GM23338 (cell line): ENCODE data around the gene PDSS1. TPM values are rescaled to one million over a fixed set of nuclear protein-coding genes. Genes with fewer than 3 reads are reported as not detected.

Experiments used
- ATAC-seq: fragments of 200-7000 bp; cut with Tn5 transposase; 3 replicates; pipeline ENCODE4 v1.9.1; 2020
- DNase-seq: peaks from one replicate; pipeline ENCODE4 v3.0.0-alpha.2; 2015; ENCODE audit warnings: low spot score
- H2AFZ ChIP-seq: fragments of 200-600 bp; sonication (generic); 2 replicates; pipeline ENCODE4 v1.8.0; 2016; ENCODE audit warnings: antibody characterized with exemption, mild to moderate bottlenecking, moderate library complexity
- H3F3A ChIP-seq: fragments of 200-600 bp; sonication (generic); replicated peaks from 2 replicates; pipeline ENCODE4 v1.8.0; 2017; ENCODE audit warnings: antibody characterized with exemption, mixed run types, low read depth
- H3K27ac ChIP-seq: fragments of 200-600 bp; sonication (generic); 2 replicates; pipeline ENCODE4 v1.6.1; 2016; ENCODE audit warnings: low read depth
- H3K27me3 ChIP-seq: fragments of 200-600 bp; sonication (generic); 2 replicates; pipeline ENCODE4 v1.8.0; 2016; ENCODE audit warnings: mild to moderate bottlenecking, mixed run types, moderate library complexity; ENCODE audit not compliant: insufficient read depth
- H3K36me3 ChIP-seq: fragments of 200-600 bp; sonication (generic); 2 replicates; pipeline ENCODE4 v1.8.0; 2016; ENCODE audit warnings: mild to moderate bottlenecking; ENCODE audit not compliant: insufficient read depth
- H3K4me1 ChIP-seq: fragments of 200-600 bp; sonication (generic); 2 replicates; pipeline ENCODE4 v1.8.0; 2016; ENCODE audit warnings: mild to moderate bottlenecking, moderate library complexity; ENCODE audit not compliant: insufficient read depth
- H3K4me2 ChIP-seq: fragments of 200-600 bp; sonication (generic); 2 replicates; pipeline ENCODE4 v1.7.1; 2017; ENCODE audit warnings: mixed run types
- H3K4me3 ChIP-seq: fragments of 200-600 bp; sonication (generic); 2 replicates; pipeline ENCODE4 v1.6.1; 2016; ENCODE audit warnings: mixed run types
- H3K79me2 ChIP-seq: fragments of 200-600 bp; sonication (generic); replicated peaks from 2 replicates; pipeline ENCODE4 v1.8.0; 2017; ENCODE audit warnings: mild to moderate bottlenecking; ENCODE audit not compliant: insufficient read depth
- H3K9me2 ChIP-seq: fragments of 200-600 bp; sonication (generic); 2 replicates; pipeline ENCODE4 v1.8.0; 2017; ENCODE audit not compliant: insufficient read depth
- H4K20me1 ChIP-seq: fragments of 200-600 bp; sonication (generic); replicated peaks from 2 replicates; pipeline ENCODE4 v1.8.0; 2017; ENCODE audit warnings: mild to moderate bottlenecking; ENCODE audit not compliant: insufficient read depth
- H3K27ac Mint-ChIP-seq: 2 replicates; pipeline ENCODE4 v1.8.0; 2020; ENCODE audit warnings: inconsistent platforms, mild to moderate bottlenecking, moderate library complexity, mixed read lengths
- H3K27me3 Mint-ChIP-seq: 3 replicates; pipeline ENCODE4 v1.8.0; 2022; ENCODE audit warnings: low read depth, mild to moderate bottlenecking, moderate library complexity, mixed read lengths, inconsistent platforms; ENCODE audit not compliant: insufficient read depth, poor library complexity
- H3K36me3 Mint-ChIP-seq: 3 replicates; pipeline ENCODE4 v1.8.0; 2021; ENCODE audit warnings: low read depth, mild to moderate bottlenecking, inconsistent platforms, moderate library complexity, mixed read lengths
- H3K4me1 Mint-ChIP-seq: 3 replicates; pipeline ENCODE4 v1.8.0; 2020; ENCODE audit warnings: mild to moderate bottlenecking, inconsistent platforms, mixed read lengths
- H3K4me3 Mint-ChIP-seq: 3 replicates; pipeline ENCODE4 v1.8.0; 2021; ENCODE audit warnings: moderate library complexity, mild to moderate bottlenecking, inconsistent platforms, mixed read lengths
- H3K9me3 Mint-ChIP-seq: 3 replicates; pipeline ENCODE4 v1.8.0; 2020; ENCODE audit warnings: moderate library complexity, mild to moderate bottlenecking, inconsistent platforms, mixed read lengths
- CREB1 ChIP-seq: fragments of 250-450 bp; sonication (Bioruptor Pico); IDR thresholded peaks from 2 replicates; pipeline ENCODE4 v1.5.0; 2020; ENCODE audit warnings: low read depth, mild to moderate bottlenecking, moderate library complexity
- CTCF ChIP-seq, 2 experiments: fragments of 200-600 bp in 1 of 2; sonication (generic) in 1 of 2; conservative IDR thresholded peaks; 2 replicates each; pipeline versions ENCODE4 v1.5.1 to v1.6.1; 2016 to 2017; ENCODE audit warnings: antibody characterized with exemption in 2 of 2, low read depth in 2 of 2, mild to moderate bottlenecking in 2 of 2, moderate library complexity in 1 of 2
- EZH2phosphoT487 ChIP-seq: fragments of 200-600 bp; sonication (generic); IDR thresholded peaks from one replicate; pipeline ENCODE4 v1.8.1; 2018; ENCODE audit warnings: antibody characterized with exemption; ENCODE audit not compliant: unreplicated experiment
- JUNB ChIP-seq: IDR thresholded peaks from one replicate; pipeline ENCODE4 v1.6.1; 2016; ENCODE audit warnings: antibody characterized with exemption; ENCODE audit not compliant: unreplicated experiment
- NANOG ChIP-seq: IDR thresholded peaks from 2 replicates; pipeline ENCODE4 v1.6.1; 2016; ENCODE audit warnings: antibody characterized with exemption, borderline replicate concordance
- POLR2AphosphoS5 ChIP-seq: IDR thresholded peaks from 2 replicates; pipeline ENCODE4 v1.6.1; 2016; ENCODE audit warnings: antibody characterized with exemption, low read depth
- REST ChIP-seq: IDR thresholded peaks from one replicate; pipeline ENCODE4 v1.6.1; 2018; ENCODE audit warnings: antibody characterized with exemption; ENCODE audit not compliant: unreplicated experiment
- STAT1 ChIP-seq: IDR thresholded peaks from one replicate; pipeline ENCODE4 v1.6.1; 2016; ENCODE audit warnings: antibody characterized with exemption; ENCODE audit not compliant: unreplicated experiment
- ZNF114 ChIP-seq: fragments of 250-450 bp; sonication (Bioruptor Pico); IDR thresholded peaks from 2 replicates; pipeline ENCODE4 v1.5.0; 2020; ENCODE audit warnings: mild to moderate bottlenecking, moderate library complexity
- ZNF331 ChIP-seq: fragments of 250-450 bp; sonication (Bioruptor Pico); IDR thresholded peaks from 2 replicates; pipeline ENCODE4 v1.5.0; 2020; ENCODE audit warnings: low read depth, mild to moderate bottlenecking, moderate library complexity
- ZNF462 ChIP-seq: fragments of 250-450 bp; sonication (Bioruptor Pico); IDR thresholded peaks from 2 replicates; pipeline ENCODE4 v1.5.0; 2020; ENCODE audit warnings: mild to moderate bottlenecking, moderate library complexity
- polyA plus RNA-seq: library from polyadenylated mRNA; unstranded; fragments of >200 nt; fragmentation: Nextera tagmentation; extraction: Ambion mirVana; gene quantifications from 2 replicates; pipeline ENCODE4 v1.2.1, GENCODE V29; 2016
- total RNA-seq: library from RNA; depleted of rRNA; stranded (reverse); fragments of >200 nt; shearing (Covaris generic); gene quantifications from 2 replicates; pipeline ENCODE4 v1.2.3, GENCODE V29; 2014

The PDSS1 gene
- total and polyA plus RNA-seq, 2 experiments from 2014 or later = 21.5 to 26.2 TPM

GRCh38 chr10:26770069-26770468 is 72.6 kb downstream of the PDSS1 start (continued):
- TF ChIP-seq ZNF462 (CRISPR knock-in tag) = no peak
- TF ChIP-seq POLR2AphosphoS5 = no peak
- no peak for TF ChIP-seq ZNF331 (CRISPR knock-in tag)
- TF ChIP-seq REST = no peak

- H3K4me1 ChIP-seq = peaks cover 15% of the 10 kb centered on the region; the same call in 1 of the 2 replicates
- H4K20me1 ChIP-seq = no peaks in the 10 kb centered on the region; the same call in 1 of the 2 replicates
- TF ChIP-seq JUNB (no peak), NANOG (no peak), ZNF114 (no peak), STAT1 (no peak), CTCF (conservative IDR thresholded peaks at IDR 0.05; ENCODE audit: low read depth in 2 of 2) (no peak), EZH2phosphoT487 (no peak), ZNF331 (CRISPR knock-in tag) (no peak), CREB1 (CRISPR knock-in tag) (no peak), POLR2AphosphoS5 (no peak)
- no peaks in the 10 kb centered on the region for H3K36me3 ChIP-seq
- H3K4me1 Mint-ChIP-seq = peaks cover 22% of the 10 kb centered on the region; the same call in 2 of the 3 replicates
- no peaks in the 10 kb centered on the region for H3K36me3 Mint-ChIP-seq
- no peak overlapping the region for H3K4me3 ChIP-seq
- H2AFZ ChIP-seq = no peak overlapping the region
- peaks cover 64% of the 10 kb centered on the region for H3K79me2 ChIP-seq
- no peaks in the 10 kb centered on the region for H3F3A ChIP-seq
- ATAC-seq (no peak), DNase-seq (no peak)
- no peaks in the 10 kb centered on the region for H3K27me3 Mint-ChIP-seq
- H3K9me2 ChIP-seq = no peaks in the 10 kb centered on the region
- no peak overlapping the region for H3K27ac ChIP-seq
- no peaks in the 10 kb centered on the region for H3K27me3 ChIP-seq
- H3K4me2 ChIP-seq = no peak overlapping the region
- H3K4me3 Mint-ChIP-seq = no peak overlapping the region
- H3K27ac Mint-ChIP-seq = no peak overlapping the region; the same call in 1 of the 2 replicates
- H3K9me3 Mint-ChIP-seq = no peaks in the 10 kb centered on the region
Observed at GRCh38 chr10:26773633-26774032, 76.1 kb downstream of the PDSS1 start.
